NCI-H82 (cell line): Measurements from ENCODE around the gene ZNF586.
"Not testable (repeated sequence)": the region's sequence is repeated elsewhere in the genome, so short reads cannot be mapped to it uniquely, and the experiment has no call there.

ENCODE experiments used
- DNase-seq: peaks from one replicate; lab custom pipeline; 2025; lab: John Stamatoyannopoulos, UW

The ZNF586 gene

DNA sequence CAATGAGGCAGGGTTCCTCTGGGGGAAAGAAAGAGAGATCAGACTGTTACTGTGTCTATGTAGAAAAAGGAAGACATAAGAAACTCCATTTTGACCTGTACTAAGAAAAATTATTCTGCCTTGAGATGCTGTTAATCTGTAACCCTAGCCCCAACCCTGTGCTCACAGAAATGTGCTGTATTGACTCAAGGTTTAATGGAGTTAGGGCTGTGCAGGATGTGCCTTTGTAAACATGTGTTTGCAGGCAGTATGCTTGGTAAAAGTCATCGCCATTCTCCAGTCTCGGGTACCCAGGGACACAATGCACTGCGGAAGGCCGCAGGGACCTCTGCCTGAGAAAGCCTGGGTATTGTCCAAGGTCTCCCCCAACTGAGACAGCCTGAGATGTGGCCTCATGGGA, 54.1 kb downstream of the ZNF586 start:
- DNase-seq = not testable (repeated sequence)

DNA sequence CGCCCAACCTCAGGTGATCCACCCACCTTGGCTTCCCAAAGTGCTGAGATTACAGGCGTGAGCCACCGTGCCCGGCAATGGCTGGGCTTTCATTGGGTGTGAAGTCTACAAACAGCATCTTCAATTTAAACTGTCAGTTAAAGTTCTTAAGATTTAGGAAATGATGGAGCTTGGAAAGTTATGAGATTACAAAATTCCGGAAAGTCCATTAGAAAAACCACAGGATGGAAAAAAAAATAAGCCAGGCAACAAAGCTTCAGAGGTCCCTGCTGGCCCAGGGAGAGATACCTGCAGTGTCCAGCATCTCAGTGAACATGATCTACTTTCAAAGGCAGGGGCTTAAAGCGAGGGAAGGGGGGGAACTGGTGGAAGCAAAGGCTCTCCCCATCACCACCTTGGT, 56.0 kb downstream of the ZNF586 start:
- DNase-seq = no peak

DNA sequence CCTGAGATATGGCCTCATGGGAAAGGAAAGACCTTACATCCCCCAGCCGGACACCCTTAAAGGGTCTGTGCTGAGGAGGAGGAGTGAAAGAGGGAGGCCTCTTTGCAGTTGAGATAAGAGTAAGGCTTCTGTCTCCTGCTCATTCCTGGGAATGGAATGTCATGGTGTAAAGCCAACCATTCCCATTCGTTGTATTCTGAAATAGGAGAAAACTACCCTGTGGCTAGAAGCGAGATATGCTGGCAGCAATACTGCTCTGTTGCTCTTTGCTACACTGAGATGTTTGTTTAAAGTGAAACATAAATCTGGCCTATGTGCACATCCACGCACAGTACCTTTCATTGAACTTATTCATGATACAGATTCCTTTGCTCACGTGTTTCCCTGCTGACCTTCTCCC, 59.8 kb downstream of the ZNF586 start:
- DNase-seq = no peak

DNA sequence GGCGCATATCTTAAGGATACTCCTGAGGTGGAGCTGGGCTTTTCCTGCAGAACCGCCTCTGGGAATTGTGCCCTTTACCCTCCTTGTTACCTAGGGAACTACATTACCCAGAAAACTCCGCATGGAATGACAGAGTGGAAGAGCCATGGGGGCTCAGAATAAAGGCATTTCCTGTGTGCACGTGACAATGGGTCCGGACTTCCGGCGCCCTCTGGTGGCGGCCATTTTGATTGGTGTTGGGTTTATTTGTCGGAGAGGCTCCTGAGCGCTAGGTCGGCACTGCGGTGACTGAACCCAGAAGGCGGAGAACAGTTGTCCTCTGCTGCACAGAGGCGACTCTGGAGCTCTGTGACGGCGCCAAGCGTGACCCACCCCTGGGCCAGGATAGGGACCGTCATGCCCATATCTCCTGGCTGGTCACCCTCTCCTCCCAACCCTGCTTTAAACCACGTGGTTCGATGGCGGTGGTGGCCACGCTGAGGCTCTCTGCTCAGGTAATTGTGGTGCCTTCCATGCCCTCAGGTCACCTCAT, 60.7 kb downstream of the ZNF586 start, which contains the start of gene ZNF587B:
Gene ZNF587B (plus strand): TSS at position 229 of the 532 bp plus-strand sequence. CDS start 230 bp downstream, at position 459.
- peak; percentile 80 for DNase-seq
